Fibroblast of the aortic adventitia (primary cell): ENCODE measurements around the gene ULK4. TPM values are rescaled to one million over a fixed set of nuclear protein-coding genes. Genes with fewer than 3 reads are reported as not detected.

ENCODE experiments used
- DNase-seq: peaks from one replicate; pipeline ENCODE4 v3.0.0-alpha.2; 2010; ENCODE audit warnings: low read depth
- H3K4me3 ChIP-seq: 2 replicates; pipeline ENCODE4 v1.5.1; 2011; ENCODE audit warnings: low read depth, mild to moderate bottlenecking, control low read depth, low read length, moderate library complexity
- small RNA-seq: library from RNA; depleted of rRNA; stranded (forward); fragments of <200 nt; gene quantifications from one replicate; pipeline ENCODE3, GENCODE V24; 2012
- total RNA-seq: library from RNA; depleted of rRNA; stranded (reverse); fragments of >200 nt; gene quantifications from 2 replicates; pipeline ENCODE4 v1.2.3, GENCODE V29; 2012; ENCODE audit warnings: low replicate concordance
- TF ChIP-seq, protein P1 (sequence below): IDR thresholded peaks from 2 replicates; pipeline ENCODE4 v1.5.1; 2011; ENCODE audit warnings: mild to moderate bottlenecking, low read length, control low read depth, inconsistent platforms; ENCODE audit not compliant: insufficient read depth

The ULK4 gene
- total RNA-seq, 1 donor, result 16.1 TPM

GRCh38 chr3:41198046-41198445 lies 763.9 kb downstream of the ULK4 start:
- no peak for DNase-seq
- TF ChIP-seq, protein P1, sequence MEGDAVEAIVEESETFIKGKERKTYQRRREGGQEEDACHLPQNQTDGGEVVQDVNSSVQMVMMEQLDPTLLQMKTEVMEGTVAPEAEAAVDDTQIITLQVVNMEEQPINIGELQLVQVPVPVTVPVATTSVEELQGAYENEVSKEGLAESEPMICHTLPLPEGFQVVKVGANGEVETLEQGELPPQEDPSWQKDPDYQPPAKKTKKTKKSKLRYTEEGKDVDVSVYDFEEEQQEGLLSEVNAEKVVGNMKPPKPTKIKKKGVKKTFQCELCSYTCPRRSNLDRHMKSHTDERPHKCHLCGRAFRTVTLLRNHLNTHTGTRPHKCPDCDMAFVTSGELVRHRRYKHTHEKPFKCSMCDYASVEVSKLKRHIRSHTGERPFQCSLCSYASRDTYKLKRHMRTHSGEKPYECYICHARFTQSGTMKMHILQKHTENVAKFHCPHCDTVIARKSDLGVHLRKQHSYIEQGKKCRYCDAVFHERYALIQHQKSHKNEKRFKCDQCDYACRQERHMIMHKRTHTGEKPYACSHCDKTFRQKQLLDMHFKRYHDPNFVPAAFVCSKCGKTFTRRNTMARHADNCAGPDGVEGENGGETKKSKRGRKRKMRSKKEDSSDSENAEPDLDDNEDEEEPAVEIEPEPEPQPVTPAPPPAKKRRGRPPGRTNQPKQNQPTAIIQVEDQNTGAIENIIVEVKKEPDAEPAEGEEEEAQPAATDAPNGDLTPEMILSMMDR, result no peak
- H3K4me3 ChIP-seq, result no peak overlapping the region

Small RNA genes within 50 kb of the gene (small RNA-seq; reads per million reads assigned to genes)
- not detected for gene ATP6V0E1P2
- gene RF00019, result not detected
- not detected for gene RF00096
- not detected for gene RF00602

Other genes with a start within 250 kb of the ULK4 start
- gene TRAK1, start 129.3 kb upstream of the ULK4 start, total RNA-seq, result 23.2 and 51.6 TPM in 2 replicates